OCI-LY7 (cell line): Measurements from ENCODE around the gene IQGAP3. TPM values are rescaled to one million over a fixed set of nuclear protein-coding genes. Genes with fewer than 3 reads are reported as not detected.

Source experiments
- BruUV-seq: library from RNA; stranded (reverse); fragments of 400-500 nt; replicated peaks from 2 replicates; lab custom pipeline; 2021; lab: Mats Ljungman, UMichigan
- CTCF ChIA-PET: fragments of 300-600 bp; sonication (Branson Sonifier 250); formaldehyde crosslinking; loops from one replicate; lab custom pipeline; 2022; ENCODE audit warnings: antibody characterized with exemption; ENCODE audit not compliant: unreplicated experiment; lab: Charles Lee
- POLR2A ChIA-PET: fragments of 300-600 bp; sonication (Branson Sonifier 250); formaldehyde crosslinking; loops from one replicate; lab custom pipeline; 2022; ENCODE audit warnings: antibody characterized with exemption; lab: Charles Lee
- DNase-seq: peaks from one replicate; pipeline ENCODE4 v3.0.0-alpha.2; 2015; ENCODE audit warnings: low spot score
- H2AFZ ChIP-seq: fragments of 200-600 bp; sonication (generic), shearing (Covaris generic); 2 replicates; pipeline ENCODE4 v1.6.1; 2014; ENCODE audit warnings: mild to moderate bottlenecking, antibody characterized with exemption, low read length, moderate library complexity
- H3K27ac ChIP-seq: fragments of 200-600 bp; sonication (generic); 2 replicates; pipeline ENCODE4 v1.5.1; 2014; ENCODE audit warnings: mixed run types, low read depth, mild to moderate bottlenecking, moderate library complexity, low read length, inconsistent platforms; ENCODE audit not compliant: poor library complexity, severe bottlenecking
- H3K36me3 ChIP-seq: fragments of 200-600 bp; sonication (generic); 2 replicates; pipeline ENCODE4 v1.6.1; 2014; ENCODE audit warnings: mild to moderate bottlenecking, antibody characterized with exemption, low read length, moderate library complexity, mixed read lengths; ENCODE audit not compliant: insufficient read depth
- H3K4me1 ChIP-seq: fragments of 200-600 bp; sonication (generic); 2 replicates; pipeline ENCODE4 v1.5.1; 2014; ENCODE audit warnings: mild to moderate bottlenecking, low read length; ENCODE audit not compliant: insufficient read depth, poor library complexity, severe bottlenecking
- H3K4me2 ChIP-seq: fragments of 200-600 bp; sonication (generic); 2 replicates; pipeline ENCODE4 v1.6.1; 2014; ENCODE audit warnings: mild to moderate bottlenecking, low read length
- H3K4me3 ChIP-seq: fragments of 200-600 bp; sonication (generic); 2 replicates; pipeline ENCODE4 v1.5.1; 2014; ENCODE audit warnings: mild to moderate bottlenecking, low read depth, low read length; ENCODE audit not compliant: poor library complexity, severe bottlenecking
- H3K79me2 ChIP-seq: fragments of 200-600 bp; sonication (generic); 2 replicates; pipeline ENCODE4 v1.6.1; 2016; ENCODE audit warnings: low read depth, mild to moderate bottlenecking, low read length, moderate library complexity, mixed read lengths; ENCODE audit not compliant: insufficient read depth
- H3K9me2 ChIP-seq: fragments of 200-600 bp; sonication (generic); 2 replicates; pipeline ENCODE4 v1.6.1; 2016; ENCODE audit warnings: mild to moderate bottlenecking, low read length, mixed read lengths; ENCODE audit not compliant: insufficient read depth
- H3K9me3 ChIP-seq: fragments of 200-600 bp; sonication (generic); 2 replicates; pipeline ENCODE4 v1.6.1; 2014; ENCODE audit warnings: mild to moderate bottlenecking, mixed run types, low read length, mixed read lengths
- H4K20me1 ChIP-seq: fragments of 200-600 bp; sonication (generic); 2 replicates; pipeline ENCODE4 v1.6.1; 2014; ENCODE audit warnings: mild to moderate bottlenecking, antibody characterized with exemption, low read length, moderate library complexity, mixed read lengths; ENCODE audit not compliant: insufficient read depth
- EZH2phosphoT487 ChIP-seq: fragments of 200-600 bp; sonication (generic); IDR thresholded peaks from 2 replicates; pipeline ENCODE4 v1.6.1; 2018; ENCODE audit warnings: low read depth, borderline replicate concordance, mild to moderate bottlenecking, mixed run types, antibody characterized with exemption, low read length, moderate library complexity, mixed read lengths
- intact Hi-C: fragments of 100-400 bp; cut with micrococcal nuclease; formaldehyde crosslinking; loops from one replicate; pipeline ENCODE4 v1.10.0; 2022; ENCODE audit not compliant: unreplicated experiment
- total RNA-seq, 2 experiments: library from RNA; depleted of rRNA in 1 of 2; stranded (reverse); fragments of >200 nt in 1 of 2; shearing (Covaris generic) in 1 of 2; gene quantifications; 2 replicates each; pipeline ENCODE4 v1.2.3, GENCODE V29; 2014 to 2022
- TF ChIP-seq, protein P1 (sequence below): fragments of 200-600 bp; sonication (generic); conservative IDR thresholded peaks from 2 replicates; pipeline ENCODE4 v1.5.1; 2014; ENCODE audit warnings: mild to moderate bottlenecking, antibody characterized with exemption, low read length, moderate library complexity, mixed read lengths

IQGAP3 gene
- total RNA-seq, 2 experiments from 2014 or later: 22.4 to 28.7 TPM

DNA sequence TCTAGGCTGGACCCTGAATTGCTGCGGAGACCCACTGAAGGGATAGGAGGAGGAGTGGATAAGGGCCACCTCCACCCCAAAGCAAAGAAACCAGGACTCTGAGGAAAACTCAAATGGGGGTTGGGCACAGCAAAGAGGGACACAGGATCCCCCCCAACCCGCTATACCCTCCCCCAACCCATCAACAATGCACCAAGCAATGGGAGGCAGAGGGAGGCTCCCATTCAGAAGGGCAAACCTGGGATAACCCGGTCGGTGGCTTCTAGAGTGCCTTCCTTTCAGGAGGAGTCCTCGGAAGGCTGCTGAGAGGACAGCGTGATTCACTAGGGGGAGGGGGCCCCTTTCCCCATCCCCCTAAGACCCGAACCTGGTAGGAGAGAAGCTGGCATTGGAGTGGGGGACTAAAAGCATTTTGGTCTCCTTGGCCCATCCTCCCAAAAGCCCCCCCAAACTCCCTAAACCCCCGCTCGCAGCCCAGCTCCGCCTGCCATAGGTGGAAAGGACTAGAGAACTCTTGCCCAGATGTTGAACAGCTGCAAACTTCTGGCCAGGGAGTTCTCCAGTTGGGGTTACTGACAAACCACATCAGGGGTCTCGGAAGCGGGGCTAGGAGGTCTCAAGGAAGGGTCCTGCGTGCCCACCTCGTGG, 73.0 kb downstream of the IQGAP3 start:
- TF ChIP-seq, protein P1, sequence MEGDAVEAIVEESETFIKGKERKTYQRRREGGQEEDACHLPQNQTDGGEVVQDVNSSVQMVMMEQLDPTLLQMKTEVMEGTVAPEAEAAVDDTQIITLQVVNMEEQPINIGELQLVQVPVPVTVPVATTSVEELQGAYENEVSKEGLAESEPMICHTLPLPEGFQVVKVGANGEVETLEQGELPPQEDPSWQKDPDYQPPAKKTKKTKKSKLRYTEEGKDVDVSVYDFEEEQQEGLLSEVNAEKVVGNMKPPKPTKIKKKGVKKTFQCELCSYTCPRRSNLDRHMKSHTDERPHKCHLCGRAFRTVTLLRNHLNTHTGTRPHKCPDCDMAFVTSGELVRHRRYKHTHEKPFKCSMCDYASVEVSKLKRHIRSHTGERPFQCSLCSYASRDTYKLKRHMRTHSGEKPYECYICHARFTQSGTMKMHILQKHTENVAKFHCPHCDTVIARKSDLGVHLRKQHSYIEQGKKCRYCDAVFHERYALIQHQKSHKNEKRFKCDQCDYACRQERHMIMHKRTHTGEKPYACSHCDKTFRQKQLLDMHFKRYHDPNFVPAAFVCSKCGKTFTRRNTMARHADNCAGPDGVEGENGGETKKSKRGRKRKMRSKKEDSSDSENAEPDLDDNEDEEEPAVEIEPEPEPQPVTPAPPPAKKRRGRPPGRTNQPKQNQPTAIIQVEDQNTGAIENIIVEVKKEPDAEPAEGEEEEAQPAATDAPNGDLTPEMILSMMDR: no peak
- no peak for TF ChIP-seq EZH2phosphoT487
- no peaks in the 10 kb centered on the region for H3K9me2 ChIP-seq
- intact Hi-C loops: loop anchor here (10.0 kb wide), 1 partner anchor 1635 kb away; no protein-coding TSS in a partner anchor
- ChIA-PET CTCF (interaction anchor here (0.6 to 0.9 kb wide), 2 partner anchors 18 to 516 kb away, joined by 3 to 4 read pairs; no protein-coding TSS in a partner anchor), POLR2A (interaction anchor here (0.6 to 8.9 kb wide), 6 partner anchors 8 to 100 kb away, joined by 3 to 179 read pairs (median 5); partner anchors contain the start of gene NAXE)
- peaks cover 70% of the 10 kb centered on the region for H3K4me1 ChIP-seq
- peak; percentile 49 for DNase-seq
- H3K9me3 ChIP-seq: no peaks in the 10 kb centered on the region
- peaks cover 72% of the 10 kb centered on the region for H3K79me2 ChIP-seq
- H3K27ac ChIP-seq: peak overlapping the region; percentile 98
- H3K36me3 ChIP-seq: peaks cover 54% of the 10 kb centered on the region
- no peak overlapping the region for H2AFZ ChIP-seq
- H3K4me2 ChIP-seq: peak overlapping the region; percentile 91
- no TSS peak for BruUV-seq
- peak overlapping the region; percentile 98 for H3K4me3 ChIP-seq
- H4K20me1 ChIP-seq: no peaks in the 10 kb centered on the region

DNA sequence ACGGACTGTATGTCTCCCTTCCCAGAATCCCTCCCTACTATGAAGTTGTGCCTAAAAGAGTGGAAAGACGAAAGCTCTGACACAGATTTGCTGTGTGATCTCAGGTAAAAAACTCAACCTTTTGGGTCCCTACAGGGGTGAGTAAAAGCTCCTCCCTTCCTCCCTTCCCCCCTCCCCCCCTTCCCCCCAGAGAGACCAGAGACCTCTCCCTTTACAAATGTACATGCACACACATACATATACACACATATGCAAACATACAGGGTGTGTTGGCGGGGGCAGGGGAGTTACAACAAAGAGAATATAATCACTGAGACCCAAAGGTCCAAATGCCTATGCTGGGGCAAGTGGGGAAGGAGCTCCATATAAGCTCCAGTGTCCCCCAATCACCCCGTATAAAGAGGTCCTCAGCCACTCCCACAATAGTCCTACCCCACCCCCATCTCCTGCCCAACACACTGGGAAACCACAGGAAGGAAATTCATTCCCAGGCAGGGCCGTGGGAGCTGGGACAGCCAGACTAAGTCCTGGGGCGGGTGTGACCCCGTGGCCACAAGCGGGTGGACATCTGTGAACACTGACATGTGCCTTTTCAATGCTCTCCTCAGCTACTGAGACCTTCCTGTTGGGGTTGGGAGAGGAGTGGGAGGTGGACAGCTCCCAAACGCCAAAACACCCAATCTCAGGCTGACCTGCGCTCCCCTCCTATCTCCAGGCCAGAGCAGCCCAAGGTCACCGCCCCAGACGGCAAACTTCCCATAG, 73.8 kb downstream of the IQGAP3 start:
- peak overlapping the region; percentile 98 for H3K4me3 ChIP-seq
- no peaks in the 10 kb centered on the region for H3K9me2 ChIP-seq
- intact Hi-C loops: loop anchor here (10.0 kb wide), 1 partner anchor 1634 kb away; no protein-coding TSS in a partner anchor
- H3K9me3 ChIP-seq: no peaks in the 10 kb centered on the region
- DNase-seq: peak; percentile 34
- peaks cover 70% of the 10 kb centered on the region for H3K4me1 ChIP-seq
- peaks cover 58% of the 10 kb centered on the region for H3K36me3 ChIP-seq
- TF ChIP-seq EZH2phosphoT487: no peak
- TF ChIP-seq, protein P1: no peak
- peak overlapping the region; percentile 98 for H3K27ac ChIP-seq
- CTCF ChIA-PET: interaction anchor here (0.9 to 1.0 kb wide), 3 partner anchors 9 to 113 kb away, joined by 3 to 6 read pairs (median 4); no protein-coding TSS in a partner anchor
- no peak overlapping the region for H2AFZ ChIP-seq
- POLR2A ChIA-PET: interaction anchor here (0.6 to 8.9 kb wide), 6 partner anchors 7 to 93 kb away, joined by 3 to 179 read pairs (median 8); partner anchors contain the start of gene NAXE
- no peaks in the 10 kb centered on the region for H4K20me1 ChIP-seq
- BruUV-seq: no TSS peak
- H3K79me2 ChIP-seq: peaks cover 79% of the 10 kb centered on the region
- H3K4me2 ChIP-seq: peak overlapping the region; percentile 91
